NCI-H2227 (cell line): ENCODE data around the gene DBR1.

Experiments
- DNase-seq: peaks from one replicate; lab custom pipeline; 2025; ENCODE audit not compliant: unreplicated experiment; lab: John Stamatoyannopoulos, UW

The DBR1 gene

GRCh38 chr3:138174421-138175131 lies at the start of gene DBR1:
TSS of gene DBR1 (minus strand) at chr3:138174921. CDS start at chr3:138174795, 126 bp downstream.
- DNase-seq = peak; percentile 88

- DNase-seq = no peak
Measured at GRCh38 chr3:138222942-138223287, 48.2 kb upstream of the DBR1 start.

- DNase-seq = no peak
Measured at GRCh38 chr3:138222131-138222941, 47.6 kb upstream of the DBR1 start.

- no peak for DNase-seq
Measured at GRCh38 chr3:138220788-138221187, 46.1 kb upstream of the DBR1 start.

GRCh38 chr3:138220242-138220641 lies 45.5 kb upstream of the DBR1 start:
- DNase-seq = no peak

- no peak for DNase-seq
Measured at GRCh38 chr3:138219255-138219654, 44.5 kb upstream of the DBR1 start.

GRCh38 chr3:138213398-138214085 lies 38.8 kb upstream of the DBR1 start:
- DNase-seq = no peak

GRCh38 chr3:138210528-138210927 lies 35.8 kb upstream of the DBR1 start:
- no peak for DNase-seq

- DNase-seq = no peak
Measured at GRCh38 chr3:138206196-138206595, 31.5 kb upstream of the DBR1 start.

GRCh38 chr3:138205527-138205926 lies 30.8 kb upstream of the DBR1 start:
- DNase-seq = no peak

GRCh38 chr3:138203938-138204337 lies 29.2 kb upstream of the DBR1 start:
- no peak for DNase-seq

- DNase-seq = no peak
Measured at GRCh38 chr3:138202945-138203701, 28.4 kb upstream of the DBR1 start.

GRCh38 chr3:138200424-138200823 lies 25.7 kb upstream of the DBR1 start:
- no peak for DNase-seq

GRCh38 chr3:138199851-138200250 lies 25.1 kb upstream of the DBR1 start:
- no peak for DNase-seq

- no peak for DNase-seq
Measured at GRCh38 chr3:138197524-138197923, 22.8 kb upstream of the DBR1 start.

- DNase-seq = peak; percentile 8
Measured at GRCh38 chr3:138197058-138197457, 22.3 kb upstream of the DBR1 start.

- DNase-seq = no peak
Measured at GRCh38 chr3:138196023-138196422, 21.3 kb upstream of the DBR1 start.

- DNase-seq = no peak
Measured at GRCh38 chr3:138195481-138195880, 20.8 kb upstream of the DBR1 start.

- DNase-seq = no peak
Measured at GRCh38 chr3:138188013-138188730, 13.5 kb upstream of the DBR1 start.

GRCh38 chr3:138187296-138188012 lies 12.7 kb upstream of the DBR1 start, which contains the start of gene ARMC8:
TSS of gene ARMC8 (plus strand) at chr3:138187301. CDS start at chr3:138187555, 254 bp downstream.
- peak; percentile 78 for DNase-seq
